SIG-M5 treated with dmso at 0.1 percent for 504 hours (cell line): ENCODE results near the gene WNT3.

Experiments
- DNase-seq: peaks from one replicate; lab custom pipeline; 2025; ENCODE audit not compliant: unreplicated experiment; lab: John Stamatoyannopoulos, UW

WNT3 gene

GRCh38 chr17:46836500-46836899, 18.0 kb upstream of the WNT3 start:
- DNase-seq = no peak

DNA sequence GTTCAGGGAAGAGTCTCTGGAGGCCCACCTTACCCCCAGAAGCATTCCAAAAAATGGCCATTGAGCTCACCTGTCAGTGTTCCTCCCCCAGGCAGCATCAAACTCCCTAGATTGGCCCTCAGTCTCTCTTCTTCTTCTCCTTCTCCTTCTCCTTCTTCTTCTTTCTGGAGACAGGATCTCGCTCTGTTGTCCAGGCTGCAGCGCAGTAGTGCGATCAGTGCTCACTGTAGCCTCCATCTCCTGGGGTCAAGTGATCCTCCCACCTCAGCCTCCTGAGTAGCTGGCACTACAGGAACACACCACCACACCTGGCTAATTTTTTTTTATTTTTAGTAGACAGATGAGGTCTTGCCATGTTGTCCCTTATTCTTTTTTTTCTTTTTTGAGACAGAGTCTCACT, 16.4 kb upstream of the WNT3 start:
- DNase-seq = no peak

DNA sequence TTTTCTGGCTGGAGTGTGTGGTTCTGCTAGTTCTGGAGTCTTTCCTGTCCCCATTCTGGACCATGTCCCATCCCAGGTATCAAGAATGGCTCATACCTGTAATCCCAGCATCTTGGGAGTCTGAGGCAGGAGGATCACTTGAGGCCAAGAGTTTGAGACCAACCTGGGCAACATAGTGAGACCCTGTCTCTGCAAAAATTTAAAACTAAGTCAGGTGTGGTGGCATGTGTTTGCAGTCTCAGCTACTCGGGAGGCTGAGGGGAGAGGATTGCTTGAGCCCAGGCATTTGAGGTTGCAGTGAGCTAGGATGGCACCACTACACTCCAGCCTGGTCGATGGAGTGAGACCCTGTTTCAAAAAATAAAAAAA, 15.3 kb upstream of the WNT3 start:
- DNase-seq = no peak

DNA sequence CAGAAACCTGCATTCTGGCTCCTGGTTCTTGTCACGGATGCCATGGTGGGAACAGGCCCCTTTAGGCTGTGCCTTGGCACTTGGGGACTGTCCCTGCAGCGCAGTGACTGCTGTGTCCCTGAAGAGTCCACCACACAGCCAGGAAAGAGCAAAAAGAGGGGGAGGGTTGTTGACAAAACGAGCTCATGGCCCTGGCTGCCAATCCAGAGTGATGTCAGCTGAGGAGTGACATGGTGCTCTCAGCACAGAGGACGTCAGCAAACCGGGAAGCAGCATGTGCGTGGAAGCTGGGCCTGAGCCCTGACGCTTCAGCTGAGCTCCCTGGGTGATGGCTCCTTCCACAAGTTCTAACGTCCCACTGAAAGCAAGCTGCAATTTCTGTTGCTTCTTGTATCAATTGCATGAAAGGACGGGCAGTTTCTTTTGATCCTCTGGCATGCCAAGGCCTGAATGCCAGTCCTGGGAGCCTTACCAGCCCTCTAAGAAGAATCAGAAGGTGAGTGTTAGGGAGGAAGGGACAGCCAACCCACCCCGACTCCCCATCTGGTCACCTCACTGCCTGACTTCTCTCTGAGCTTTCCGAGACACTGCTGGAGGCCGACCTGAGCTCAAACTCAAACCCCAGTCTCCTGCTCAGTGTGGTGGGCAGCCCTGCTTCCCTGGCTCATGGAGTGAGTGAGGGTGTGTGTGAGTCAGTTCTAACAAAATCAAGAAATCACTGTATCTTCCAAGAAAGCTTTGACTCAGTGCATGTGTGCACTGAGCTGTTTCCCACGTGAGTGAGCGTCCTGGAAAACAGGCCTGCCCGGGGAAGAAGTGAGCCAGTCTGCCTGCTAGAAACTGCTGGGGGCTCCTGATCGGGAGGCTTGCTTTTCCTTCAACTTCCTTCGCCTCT, 14.7 kb upstream of the WNT3 start:
- no peak for DNase-seq

DNA sequence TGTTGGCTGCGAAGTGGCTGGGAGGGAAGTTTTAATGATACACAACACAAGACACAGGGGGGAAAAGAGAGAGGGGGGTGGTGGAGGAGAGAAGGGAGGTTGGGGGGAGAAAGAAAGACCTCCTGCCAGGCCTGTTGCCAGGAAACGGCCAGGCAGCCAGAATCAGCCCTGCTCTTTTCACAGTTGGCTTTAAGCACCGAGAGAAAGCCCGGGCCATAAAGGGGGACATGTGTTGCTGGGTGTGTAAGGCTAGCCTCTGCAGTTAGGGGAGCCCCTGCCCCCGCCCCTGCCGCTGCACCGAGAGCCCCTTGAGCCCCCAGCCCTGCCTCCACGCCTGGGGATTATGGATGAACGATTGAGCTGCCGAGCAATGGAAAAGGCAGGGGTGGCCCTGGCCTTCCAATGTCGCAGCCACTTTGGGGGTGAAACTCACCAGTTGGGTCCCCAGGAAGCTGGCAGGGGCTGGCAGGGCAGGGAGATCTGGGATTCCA, 13.9 kb upstream of the WNT3 start:
- DNase-seq = no peak

DNA sequence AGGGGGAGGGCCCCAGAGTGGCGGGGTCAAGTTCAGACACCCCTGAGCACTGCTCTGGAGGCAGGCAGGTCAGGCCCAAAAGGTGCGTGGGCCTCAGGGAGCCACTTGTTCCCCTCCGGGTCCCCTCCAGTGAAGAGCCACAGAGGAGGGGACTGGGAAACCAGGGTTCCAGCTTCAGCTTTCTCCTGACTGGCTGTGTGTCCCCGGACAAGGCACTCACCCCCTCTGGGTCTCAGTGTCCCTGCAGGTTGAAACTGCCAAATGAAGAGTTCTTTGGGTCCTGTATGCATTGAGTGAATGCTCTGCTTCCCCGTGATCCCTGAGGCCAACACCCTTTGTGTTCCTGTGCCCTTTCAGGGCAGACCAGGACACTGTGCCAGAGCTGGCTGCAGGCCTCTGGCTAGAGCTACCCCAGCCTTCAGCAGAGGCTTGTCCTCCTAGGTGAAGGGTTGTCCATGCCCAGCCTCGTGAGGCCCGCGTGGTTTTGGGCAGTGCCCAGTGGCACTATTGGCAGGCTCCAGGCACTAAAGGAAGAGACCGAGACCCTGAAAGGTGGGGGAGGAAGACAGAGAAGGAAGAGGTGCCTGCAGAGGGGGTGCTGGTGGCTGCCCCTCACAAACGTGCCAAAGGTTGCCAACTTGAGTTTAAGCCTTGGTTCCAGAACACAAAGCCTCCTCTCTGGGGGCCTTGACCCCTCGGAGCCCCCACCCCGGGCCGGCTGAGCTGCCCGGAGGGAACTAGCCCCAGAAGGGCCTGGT, 13.3 kb upstream of the WNT3 start:
- no peak for DNase-seq

- DNase-seq = no peak
These were observed 8.8 kb upstream of the WNT3 start for GRCh38 chr17:46827274-46827673.

DNA sequence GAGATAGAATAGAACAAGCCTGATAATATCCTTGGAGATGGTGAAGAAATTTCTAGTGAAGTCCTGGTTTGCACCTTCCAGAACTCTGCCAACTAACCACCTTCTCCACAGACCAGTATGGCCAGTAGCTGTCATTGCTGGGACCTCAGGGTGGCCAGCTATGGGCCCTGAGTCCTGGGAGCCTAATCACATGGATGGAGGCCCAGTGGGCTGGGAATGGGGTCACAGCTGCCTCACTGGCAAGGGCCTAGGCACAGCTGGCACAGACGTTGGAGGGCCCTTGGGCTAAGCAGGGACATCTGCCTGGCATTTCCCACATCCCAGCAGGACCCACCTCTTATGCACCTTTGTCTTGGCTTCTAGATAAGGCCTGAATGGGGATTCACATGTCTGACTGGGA, 7.6 kb upstream of the WNT3 start:
- no peak for DNase-seq

GRCh38 chr17:46823657-46824056, 5.2 kb upstream of the WNT3 start:
- DNase-seq = no peak

DNA sequence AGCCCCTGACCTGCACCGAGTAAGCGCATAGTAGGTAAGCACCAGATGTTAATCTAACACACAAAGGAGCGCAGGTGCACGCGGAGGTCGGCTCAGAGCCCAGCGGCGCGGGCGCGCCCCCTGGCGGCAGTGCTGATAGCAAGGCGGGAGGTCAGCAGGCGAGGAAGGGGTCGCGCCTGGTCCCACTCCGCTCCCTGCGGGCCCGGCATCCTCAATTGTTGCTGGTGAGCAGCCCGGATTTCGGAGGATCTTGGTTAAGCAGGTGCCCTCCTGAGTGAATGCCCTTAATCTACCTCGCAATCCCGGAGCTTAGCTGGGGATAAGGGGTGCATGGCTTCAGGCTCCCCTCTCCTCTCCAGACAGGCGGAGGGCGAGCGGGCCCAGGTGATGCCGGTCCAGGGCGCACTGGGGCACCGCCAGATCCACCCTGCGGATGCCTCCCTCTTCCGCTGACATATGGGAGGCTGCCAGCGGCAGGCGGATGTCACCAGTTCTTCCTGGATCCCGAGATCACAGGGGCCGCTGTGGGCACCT, 4.0 kb upstream of the WNT3 start:
- DNase-seq = no peak

GRCh38 chr17:46821482-46822387, 3.2 kb upstream of the WNT3 start:
- no peak for DNase-seq

DNA sequence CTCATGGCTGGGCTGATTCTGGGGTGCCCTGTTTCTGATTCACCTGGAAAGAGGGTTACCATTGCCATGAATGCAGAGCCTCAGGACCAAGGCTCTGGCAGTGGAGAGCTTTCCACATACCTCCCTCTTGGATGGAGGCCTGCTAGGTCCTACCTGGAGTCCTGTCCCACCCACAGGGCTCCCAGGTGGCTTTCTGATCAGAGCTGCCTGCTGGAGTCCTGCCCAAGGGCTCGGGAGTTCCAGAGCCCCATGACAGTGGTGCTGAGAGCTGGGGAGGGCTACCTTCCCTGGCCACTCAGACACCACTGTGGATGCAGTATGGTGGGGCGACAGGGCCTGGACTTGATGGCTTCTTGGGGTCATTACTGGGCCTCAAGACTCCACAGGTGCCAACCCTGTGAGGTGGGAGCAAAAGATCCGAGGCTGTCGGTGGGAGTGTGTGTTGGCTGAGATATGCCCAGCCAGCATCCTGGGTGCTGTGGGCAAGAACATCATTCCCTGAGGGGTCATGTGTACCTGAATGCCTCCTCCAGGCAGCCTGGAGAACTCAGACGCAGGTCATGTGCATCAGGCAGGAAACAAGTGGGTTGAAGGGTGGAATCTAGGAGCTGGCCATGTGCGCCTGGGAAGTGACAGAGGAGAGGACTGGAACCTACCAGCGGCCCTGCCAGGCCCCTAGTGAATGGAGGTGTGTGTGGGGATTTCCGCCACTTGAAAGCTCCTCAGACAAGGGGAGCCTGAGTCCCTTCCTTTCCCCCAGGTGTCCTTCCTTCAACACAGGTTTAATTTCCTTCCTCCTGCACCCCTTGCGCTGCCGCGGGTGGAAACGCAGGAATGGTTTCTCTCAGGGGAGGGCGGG, 2.3 kb upstream of the WNT3 start:
- DNase-seq = no peak

GRCh38 chr17:46819906-46820351, 1.4 kb upstream of the WNT3 start:
- no peak for DNase-seq

DNA sequence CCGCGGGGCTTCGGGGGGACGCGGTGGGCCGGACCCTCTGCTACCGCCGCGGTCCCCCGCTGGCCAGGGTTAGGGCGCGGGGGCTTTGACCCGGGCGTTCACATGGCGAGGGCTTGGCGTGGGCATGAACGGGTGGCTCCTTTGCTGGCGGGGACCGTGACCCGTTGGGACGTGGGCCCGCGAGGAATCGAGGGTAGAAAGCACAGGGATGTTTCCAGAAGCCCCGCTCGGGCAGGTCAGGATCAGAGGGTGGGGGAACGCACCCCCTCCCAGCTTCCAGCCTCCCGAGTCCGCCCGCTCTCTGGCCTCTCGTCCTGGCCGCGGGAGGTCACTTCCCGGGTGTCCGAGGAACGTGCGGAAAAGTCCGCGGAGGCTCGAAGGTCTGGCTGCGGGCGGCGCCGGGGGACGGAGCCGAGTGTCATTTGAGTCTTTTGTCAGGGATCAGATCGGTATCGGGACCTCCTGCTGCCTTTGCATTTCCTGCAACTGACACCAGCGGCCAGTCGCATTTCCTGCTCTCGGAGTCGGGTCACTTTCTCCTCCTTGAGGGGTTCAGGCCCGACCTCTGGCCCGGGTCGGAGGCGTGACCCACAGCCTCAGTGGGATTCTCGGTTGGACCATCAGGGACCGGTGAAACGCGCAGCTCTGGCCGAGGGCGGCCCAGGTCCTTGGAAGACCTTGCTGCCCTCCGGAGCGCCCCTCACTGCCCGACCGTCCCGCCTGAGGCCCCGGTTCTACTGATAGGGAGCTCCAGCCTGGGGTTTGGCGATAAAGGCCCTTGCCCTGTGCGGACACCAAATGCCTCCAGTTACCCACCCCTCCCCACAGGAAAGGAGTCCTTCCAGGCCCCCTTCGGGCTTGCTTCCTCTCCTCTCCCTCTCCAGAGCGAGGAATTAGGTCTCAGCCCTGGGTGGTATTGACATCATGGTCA, 702 bp upstream of the WNT3 start:
- no peak for DNase-seq

GRCh38 chr17:46817901-46818209, 637 bp downstream of the WNT3 start:
- no peak for DNase-seq

- DNase-seq = no peak
These were observed 1.2 kb downstream of the WNT3 start for GRCh38 chr17:46817151-46817900.

DNA sequence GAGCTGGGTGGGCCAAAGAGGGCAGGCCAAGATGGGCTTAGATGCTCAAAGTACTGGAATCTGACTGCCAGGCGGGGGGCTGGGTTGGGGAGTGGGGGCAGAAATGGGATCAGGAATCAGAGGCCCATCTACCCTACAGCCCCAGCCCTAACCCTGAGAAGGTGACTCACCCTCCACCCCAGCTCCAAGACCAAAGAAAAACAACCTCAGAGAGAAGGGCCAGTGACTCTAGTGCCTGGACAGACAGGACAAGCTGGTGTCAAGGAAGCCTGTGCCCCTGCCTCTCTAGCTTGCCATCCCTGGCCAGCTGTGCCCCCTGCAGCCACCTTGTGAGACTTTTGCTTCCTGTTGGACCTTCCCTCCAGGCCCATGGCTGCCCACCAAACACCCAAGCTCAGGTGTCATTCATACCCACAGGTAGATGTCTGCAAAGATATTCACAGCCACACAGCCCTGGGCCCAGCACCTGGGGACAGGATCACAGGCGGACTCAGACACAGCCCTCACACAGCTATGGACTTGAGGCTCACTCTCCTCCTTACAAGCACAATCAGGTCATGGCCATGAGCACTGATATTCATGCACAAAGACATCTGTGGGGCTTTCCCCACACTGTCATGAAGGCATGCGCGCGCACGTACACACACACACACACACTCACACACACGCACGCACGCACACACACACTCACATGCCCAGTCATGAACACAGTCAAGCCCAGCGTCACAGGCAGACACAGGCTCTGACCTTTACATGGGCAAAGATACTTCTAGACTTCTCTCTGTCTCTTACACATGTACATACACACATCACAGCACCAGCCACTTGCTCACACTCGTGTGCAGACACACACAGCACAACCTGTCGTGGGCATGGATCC, 2.8 kb downstream of the WNT3 start:
- no peak for DNase-seq
